ENCODE results near the gene PDE4A. TPM values are rescaled to one million over a fixed set of nuclear protein-coding genes. Genes with fewer than 3 reads are reported as not detected.

Gene PDE4A
- total and polyA plus RNA-seq, 2 experiments from 2014 or later, result 5.2 to 5.4 TPM

DNA sequence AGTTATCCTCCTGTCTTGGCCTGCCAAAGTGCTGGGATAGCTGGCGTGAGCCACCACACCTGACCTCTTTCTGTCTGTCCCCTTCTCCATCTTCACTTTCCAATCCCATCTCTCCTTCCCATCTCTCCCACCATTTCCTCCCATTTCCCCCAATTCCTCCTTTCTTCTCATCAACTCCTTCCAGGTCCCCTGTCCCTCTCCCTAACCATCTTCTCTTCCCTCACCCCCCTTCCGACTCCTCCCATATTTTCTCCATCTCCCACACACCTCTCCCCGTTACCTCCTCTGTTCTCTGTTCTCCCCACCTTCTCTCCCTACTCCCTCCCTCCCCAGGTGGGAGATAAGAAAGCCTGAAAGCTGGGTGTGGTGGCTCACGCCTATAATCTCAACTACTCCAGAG lies 42.2 kb downstream of the PDE4A start (continued):
- TF ChIP-seq, protein P1, sequence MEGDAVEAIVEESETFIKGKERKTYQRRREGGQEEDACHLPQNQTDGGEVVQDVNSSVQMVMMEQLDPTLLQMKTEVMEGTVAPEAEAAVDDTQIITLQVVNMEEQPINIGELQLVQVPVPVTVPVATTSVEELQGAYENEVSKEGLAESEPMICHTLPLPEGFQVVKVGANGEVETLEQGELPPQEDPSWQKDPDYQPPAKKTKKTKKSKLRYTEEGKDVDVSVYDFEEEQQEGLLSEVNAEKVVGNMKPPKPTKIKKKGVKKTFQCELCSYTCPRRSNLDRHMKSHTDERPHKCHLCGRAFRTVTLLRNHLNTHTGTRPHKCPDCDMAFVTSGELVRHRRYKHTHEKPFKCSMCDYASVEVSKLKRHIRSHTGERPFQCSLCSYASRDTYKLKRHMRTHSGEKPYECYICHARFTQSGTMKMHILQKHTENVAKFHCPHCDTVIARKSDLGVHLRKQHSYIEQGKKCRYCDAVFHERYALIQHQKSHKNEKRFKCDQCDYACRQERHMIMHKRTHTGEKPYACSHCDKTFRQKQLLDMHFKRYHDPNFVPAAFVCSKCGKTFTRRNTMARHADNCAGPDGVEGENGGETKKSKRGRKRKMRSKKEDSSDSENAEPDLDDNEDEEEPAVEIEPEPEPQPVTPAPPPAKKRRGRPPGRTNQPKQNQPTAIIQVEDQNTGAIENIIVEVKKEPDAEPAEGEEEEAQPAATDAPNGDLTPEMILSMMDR (conservative IDR thresholded peaks at IDR 0.05; ENCODE audit: low read depth in 2 of 2), result no peak
- no peak for TF ChIP-seq ZNF462 (CRISPR knock-in tag; IDR thresholded peaks at IDR 0.05)

GRCh38 chr19:10464456-10464855 lies 44.1 kb downstream of the PDE4A start:
- Histone ChIP-seq H3K4me3 (no peak overlapping the region), H2AFZ (no peak overlapping the region), H3K4me1 (ENCODE audit: insufficient read depth) (peaks cover 19% of the 10 kb centered on the region), H3K27ac (ENCODE audit: low read depth) (no peak overlapping the region), H3K4me2 (no peak overlapping the region), H3K9me2 (ENCODE audit: insufficient read depth) (no peaks in the 10 kb centered on the region), H3K36me3 (ENCODE audit: insufficient read depth) (no peaks in the 10 kb centered on the region), H3K79me2 (replicated peaks; ENCODE audit: insufficient read depth) (no peaks in the 10 kb centered on the region), H3K27me3 (ENCODE audit: insufficient read depth) (0 out of 2 replicates have a peak, but pooled peaks cover 4% of the 10 kb centered on the region), H4K20me1 (replicated peaks; ENCODE audit: insufficient read depth) (no peaks in the 10 kb centered on the region), H3F3A (replicated peaks; ENCODE audit: low read depth) (no peaks in the 10 kb centered on the region)
- TF ChIP-seq NANOG (IDR thresholded peaks at IDR 0.05; ENCODE audit: borderline replicate concordance) (no peak), ZNF331 (CRISPR knock-in tag; IDR thresholded peaks at IDR 0.05; ENCODE audit: low read depth) (no peak), JUNB (IDR thresholded peaks at IDR 0.05; ENCODE audit: unreplicated experiment) (no peak), POLR2AphosphoS5 (IDR thresholded peaks at IDR 0.05; ENCODE audit: low read depth) (no peak), ZNF114 (CRISPR knock-in tag; IDR thresholded peaks at IDR 0.05) (no peak)
- H3K4me1 Mint-ChIP-seq, result peaks cover 23% of the 10 kb centered on the region
- no peaks in the 10 kb centered on the region for H3K9me3 Mint-ChIP-seq
- no peak for ATAC-seq
- H3K27me3 Mint-ChIP-seq (ENCODE audit: insufficient read depth, low read depth, poor library complexity), result peaks cover 13% of the 10 kb centered on the region
- DNase-seq (ENCODE audit: low spot score), result no peak
- H3K36me3 Mint-ChIP-seq (ENCODE audit: low read depth), result no peaks in the 10 kb centered on the region; the same call in 1 of the 3 replicates
- H3K4me3 Mint-ChIP-seq, result no peak overlapping the region
- H3K27ac Mint-ChIP-seq, result no peak overlapping the region

Measured in GM23338 (cell line).